Activated T-helper 1 cell treated with anti-CD3 and anti-CD28 coated beads, Interleukin-12 subunit alpha, Interleukin-12 subunit beta, Interleukin-2, Interleukin-4 antibody, amounts not matched to agents 30 ng/mL and 10 ng/mL and 1 ng/mL, durations not matched to agents 14 hours and 24 hours and 36 hours (primary cell): ENCODE results near the gene SGCB. TPM values are rescaled to one million over a fixed set of nuclear protein-coding genes. Genes with fewer than 3 reads are reported as not detected.

Experiments
- DNase-seq: peaks from one replicate; pipeline ENCODE4 v3.0.0; 2021; ENCODE audit warnings: low spot score
- H3K27ac Mint-ChIP-seq: one replicate; pipeline ENCODE4 v1.8.0; 2021; ENCODE audit warnings: mild to moderate bottlenecking, mixed read lengths
- H3K27me3 Mint-ChIP-seq: one replicate; pipeline ENCODE4 v1.8.0; 2022; ENCODE audit warnings: mild to moderate bottlenecking, moderate library complexity, mixed read lengths; ENCODE audit not compliant: insufficient read depth
- H3K36me3 Mint-ChIP-seq: one replicate; pipeline ENCODE4 v1.8.0; 2021; ENCODE audit warnings: low read depth, mixed read lengths
- H3K4me1 Mint-ChIP-seq: one replicate; pipeline ENCODE4 v1.8.0; 2021; ENCODE audit warnings: low read depth, mixed read lengths
- H3K4me3 Mint-ChIP-seq: one replicate; pipeline ENCODE4 v1.8.0; 2021; ENCODE audit warnings: mild to moderate bottlenecking, moderate library complexity, mixed read lengths
- H3K9me3 Mint-ChIP-seq: one replicate; pipeline ENCODE4 v1.8.0; 2021; ENCODE audit warnings: mixed read lengths
- intact Hi-C: fragments of 100-400 bp; cut with micrococcal nuclease; formaldehyde crosslinking; loops from one replicate; pipeline ENCODE4 v1.15.1; 2024
- total RNA-seq: library from RNA; stranded (reverse); gene quantifications from 2 replicates; pipeline ENCODE4 v1.2.3, GENCODE V29; 2022

The SGCB gene
- total RNA-seq, 1 donor from 2014 or later, result 13.9 TPM

DNA sequence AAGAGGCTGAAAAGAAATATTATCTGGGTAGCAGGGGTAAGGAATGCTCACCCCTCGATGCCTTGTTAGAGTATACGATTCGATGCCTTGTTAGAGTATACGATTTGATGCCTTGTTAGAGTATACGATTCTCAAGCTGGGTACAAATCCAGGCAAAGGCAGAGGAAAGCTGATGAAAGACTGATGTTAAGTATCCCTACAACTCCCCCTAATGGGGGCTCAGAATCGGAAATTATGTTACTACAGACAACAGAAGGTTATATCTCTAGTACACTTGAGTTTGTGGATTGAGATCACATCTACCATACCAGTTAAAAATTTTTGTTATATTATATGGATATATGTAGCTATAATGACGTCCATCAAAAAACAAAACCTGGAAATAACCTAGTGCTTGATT is 22.7 kb downstream of the SGCB start:
- no peaks in the 10 kb centered on the region for H3K36me3 Mint-ChIP-seq
- DNase-seq, result no peak
- H3K27me3 Mint-ChIP-seq, result no peaks in the 10 kb centered on the region
- no peaks in the 10 kb centered on the region for H3K4me1 Mint-ChIP-seq
- no peaks in the 10 kb centered on the region for H3K9me3 Mint-ChIP-seq
- no peak overlapping the region for H3K4me3 Mint-ChIP-seq
- intact Hi-C loops, result no loop called here
- H3K27ac Mint-ChIP-seq, result no peak overlapping the region

DNA sequence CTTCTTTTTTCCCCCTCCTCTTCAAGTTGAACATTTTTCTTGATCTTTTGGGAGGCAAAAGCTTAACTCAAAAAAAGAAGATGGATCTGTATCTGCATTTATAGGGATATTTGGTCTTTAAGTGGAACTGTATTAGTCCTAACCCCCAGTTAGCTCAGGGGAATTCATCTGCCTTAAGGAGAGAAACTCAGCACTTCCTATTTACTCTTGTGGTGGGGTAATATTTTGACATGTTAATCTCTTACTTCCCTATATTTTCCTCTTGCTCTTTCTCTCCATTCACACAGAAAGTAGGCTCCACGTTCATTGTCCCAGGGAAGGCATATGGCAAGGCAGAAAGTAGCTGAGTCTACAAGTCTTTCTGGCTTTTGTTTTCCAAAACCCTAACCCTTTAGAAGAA is 23.2 kb downstream of the SGCB start:
- H3K4me3 Mint-ChIP-seq, result no peak overlapping the region
- intact Hi-C loops, result no loop called here
- no peaks in the 10 kb centered on the region for H3K27me3 Mint-ChIP-seq
- H3K9me3 Mint-ChIP-seq, result no peaks in the 10 kb centered on the region
- H3K27ac Mint-ChIP-seq, result no peak overlapping the region
- H3K36me3 Mint-ChIP-seq, result no peaks in the 10 kb centered on the region
- no peak for DNase-seq
- H3K4me1 Mint-ChIP-seq, result no peaks in the 10 kb centered on the region

DNA sequence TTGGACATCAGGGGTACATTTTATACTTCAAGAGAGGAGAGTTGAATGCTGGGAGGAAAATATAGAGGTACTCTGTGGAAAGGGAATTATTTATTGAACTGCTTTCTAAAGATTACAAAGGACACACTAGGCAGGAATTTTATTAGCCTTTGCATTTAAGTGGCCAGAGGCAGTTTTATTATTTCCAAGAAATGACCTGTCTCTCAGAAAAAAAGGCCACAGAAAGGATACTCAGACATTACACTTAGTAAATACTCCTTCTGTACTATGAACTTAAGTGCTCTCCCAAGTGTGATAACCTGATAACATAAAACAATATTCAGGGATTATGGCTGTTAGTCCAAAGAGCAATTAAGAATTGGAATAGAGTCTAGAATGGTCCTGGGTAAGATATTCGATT is 25.4 kb downstream of the SGCB start:
- Mint-ChIP-seq H3K27ac (no peak overlapping the region), H3K4me3 (no peak overlapping the region), H3K36me3 (no peaks in the 10 kb centered on the region), H3K27me3 (no peaks in the 10 kb centered on the region), H3K4me1 (no peaks in the 10 kb centered on the region), H3K9me3 (no peaks in the 10 kb centered on the region)
- DNase-seq, result no peak
- intact Hi-C loops, result no loop called here

- Mint-ChIP-seq H3K27me3 (no peaks in the 10 kb centered on the region), H3K27ac (no peak overlapping the region), H3K4me1 (no peaks in the 10 kb centered on the region), H3K4me3 (no peak overlapping the region), H3K36me3 (no peaks in the 10 kb centered on the region), H3K9me3 (no peaks in the 10 kb centered on the region)
- DNase-seq, result no peak
- intact Hi-C loops, result no loop called here
Measured at GRCh38 chr4:52010986-52011385, 27.1 kb downstream of the SGCB start.

GRCh38 chr4:52006887-52007286 is 31.2 kb downstream of the SGCB start:
- H3K9me3 Mint-ChIP-seq, result no peaks in the 10 kb centered on the region
- intact Hi-C loops, result no loop called here
- no peak overlapping the region for H3K4me3 Mint-ChIP-seq
- no peaks in the 10 kb centered on the region for H3K36me3 Mint-ChIP-seq
- no peaks in the 10 kb centered on the region for H3K4me1 Mint-ChIP-seq
- no peak for DNase-seq
- H3K27me3 Mint-ChIP-seq, result no peaks in the 10 kb centered on the region
- H3K27ac Mint-ChIP-seq, result no peak overlapping the region

DNA sequence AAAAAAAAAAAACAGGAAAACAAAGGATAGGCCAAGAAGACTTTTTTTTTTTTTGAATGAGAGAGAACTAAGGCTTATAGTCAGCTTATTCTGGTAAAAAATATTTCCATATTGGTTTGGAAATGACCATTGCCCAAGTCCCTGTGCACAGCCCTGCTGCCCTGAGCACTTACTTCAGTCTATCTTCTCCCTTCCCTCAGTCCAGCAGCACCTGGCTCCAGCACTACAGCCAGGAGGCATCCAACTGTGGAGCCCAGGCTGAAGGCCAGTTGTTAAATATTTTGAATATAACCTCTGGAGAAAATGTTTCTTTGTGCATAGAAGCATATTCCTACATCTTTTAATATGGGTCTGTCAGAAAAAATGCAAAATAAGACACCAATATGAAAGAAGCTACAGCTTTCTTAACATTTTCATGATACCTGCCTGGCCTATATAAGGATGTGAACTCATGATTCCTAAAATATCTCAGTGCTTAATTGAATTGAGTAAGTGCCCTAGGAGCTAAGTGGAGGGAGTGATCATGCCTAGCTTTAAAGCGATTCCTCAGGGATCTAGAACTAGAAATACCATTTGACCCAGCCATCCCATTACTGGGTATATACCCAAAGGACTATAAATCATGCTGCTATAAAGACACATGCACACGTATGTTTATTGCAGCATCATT is 32.4 kb downstream of the SGCB start:
- no peak overlapping the region for H3K4me3 Mint-ChIP-seq
- H3K36me3 Mint-ChIP-seq, result no peaks in the 10 kb centered on the region
- H3K4me1 Mint-ChIP-seq, result no peaks in the 10 kb centered on the region
- H3K27ac Mint-ChIP-seq, result no peak overlapping the region
- no peak for DNase-seq
- intact Hi-C loops, result no loop called here
- no peaks in the 10 kb centered on the region for H3K27me3 Mint-ChIP-seq
- H3K9me3 Mint-ChIP-seq, result no peaks in the 10 kb centered on the region

- no peaks in the 10 kb centered on the region for H3K9me3 Mint-ChIP-seq
- no peak for DNase-seq
- no peaks in the 10 kb centered on the region for H3K4me1 Mint-ChIP-seq
- intact Hi-C loops, result no loop called here
- no peaks in the 10 kb centered on the region for H3K36me3 Mint-ChIP-seq
- H3K27me3 Mint-ChIP-seq, result no peaks in the 10 kb centered on the region
- no peak overlapping the region for H3K4me3 Mint-ChIP-seq
- no peak overlapping the region for H3K27ac Mint-ChIP-seq
Measured at GRCh38 chr4:52004414-52004813, 33.7 kb downstream of the SGCB start.

- H3K9me3 Mint-ChIP-seq, result no peaks in the 10 kb centered on the region
- H3K27me3 Mint-ChIP-seq, result no peaks in the 10 kb centered on the region
- H3K4me3 Mint-ChIP-seq, result no peak overlapping the region
- H3K27ac Mint-ChIP-seq, result no peak overlapping the region
- intact Hi-C loops, result no loop called here
- H3K36me3 Mint-ChIP-seq, result no peaks in the 10 kb centered on the region
- DNase-seq, result no peak
- H3K4me1 Mint-ChIP-seq, result no peaks in the 10 kb centered on the region
Measured at GRCh38 chr4:52001616-52002015, 36.5 kb downstream of the SGCB start.

GRCh38 chr4:51999250-51999649 is 38.8 kb downstream of the SGCB start:
- H3K9me3 Mint-ChIP-seq, result no peaks in the 10 kb centered on the region
- no peaks in the 10 kb centered on the region for H3K4me1 Mint-ChIP-seq
- intact Hi-C loops, result no loop called here
- no peak for DNase-seq
- no peak overlapping the region for H3K27ac Mint-ChIP-seq
- no peak overlapping the region for H3K4me3 Mint-ChIP-seq
- H3K27me3 Mint-ChIP-seq, result no peaks in the 10 kb centered on the region
- H3K36me3 Mint-ChIP-seq, result no peaks in the 10 kb centered on the region

DNA sequence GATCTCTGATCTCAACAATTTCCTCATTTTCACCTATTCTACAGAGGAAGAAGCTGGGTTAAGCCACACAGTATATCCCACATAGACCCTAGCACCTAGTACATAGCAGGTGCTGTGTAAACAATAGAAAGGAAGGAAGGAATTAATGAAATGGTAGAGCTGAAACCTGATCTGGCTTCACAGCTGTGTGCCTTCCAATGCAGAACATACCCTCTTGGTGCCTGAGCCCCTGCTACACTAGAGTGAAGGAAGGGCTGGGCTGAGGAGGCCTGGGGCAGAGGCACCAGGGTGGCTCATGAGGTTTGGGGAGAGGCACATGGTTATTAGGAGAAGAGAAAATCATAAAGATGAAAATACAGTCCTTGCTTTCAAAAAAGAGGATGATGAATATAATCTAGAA is 39.3 kb downstream of the SGCB start:
- H3K36me3 Mint-ChIP-seq, result no peaks in the 10 kb centered on the region
- no peaks in the 10 kb centered on the region for H3K9me3 Mint-ChIP-seq
- H3K4me1 Mint-ChIP-seq, result no peaks in the 10 kb centered on the region
- no peak overlapping the region for H3K27ac Mint-ChIP-seq
- H3K4me3 Mint-ChIP-seq, result no peak overlapping the region
- intact Hi-C loops, result no loop called here
- DNase-seq, result no peak
- H3K27me3 Mint-ChIP-seq, result no peaks in the 10 kb centered on the region

DNA sequence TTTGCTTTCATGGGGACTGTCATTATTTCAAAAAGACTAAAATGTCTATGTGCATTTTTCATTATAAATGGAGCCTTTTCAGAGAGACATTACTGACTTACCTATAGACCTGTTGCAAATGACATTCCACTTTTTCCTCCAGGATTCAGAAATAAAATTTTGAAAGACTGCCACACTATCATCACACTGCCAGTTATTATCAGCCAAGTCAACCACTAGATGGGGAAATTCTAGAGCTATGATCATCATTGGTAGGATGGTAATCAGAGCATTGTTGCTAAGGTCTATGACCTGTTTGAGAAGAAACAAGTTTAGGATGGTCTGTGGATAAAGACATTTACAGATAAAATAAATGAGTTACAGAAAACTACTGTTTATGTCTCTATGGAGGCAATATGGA is 40.5 kb downstream of the SGCB start:
- DNase-seq, result no peak
- Mint-ChIP-seq H3K27ac (no peak overlapping the region), H3K4me1 (no peaks in the 10 kb centered on the region), H3K36me3 (no peaks in the 10 kb centered on the region), H3K9me3 (no peaks in the 10 kb centered on the region), H3K4me3 (no peak overlapping the region), H3K27me3 (no peaks in the 10 kb centered on the region)
- intact Hi-C loops, result no loop called here

DNA sequence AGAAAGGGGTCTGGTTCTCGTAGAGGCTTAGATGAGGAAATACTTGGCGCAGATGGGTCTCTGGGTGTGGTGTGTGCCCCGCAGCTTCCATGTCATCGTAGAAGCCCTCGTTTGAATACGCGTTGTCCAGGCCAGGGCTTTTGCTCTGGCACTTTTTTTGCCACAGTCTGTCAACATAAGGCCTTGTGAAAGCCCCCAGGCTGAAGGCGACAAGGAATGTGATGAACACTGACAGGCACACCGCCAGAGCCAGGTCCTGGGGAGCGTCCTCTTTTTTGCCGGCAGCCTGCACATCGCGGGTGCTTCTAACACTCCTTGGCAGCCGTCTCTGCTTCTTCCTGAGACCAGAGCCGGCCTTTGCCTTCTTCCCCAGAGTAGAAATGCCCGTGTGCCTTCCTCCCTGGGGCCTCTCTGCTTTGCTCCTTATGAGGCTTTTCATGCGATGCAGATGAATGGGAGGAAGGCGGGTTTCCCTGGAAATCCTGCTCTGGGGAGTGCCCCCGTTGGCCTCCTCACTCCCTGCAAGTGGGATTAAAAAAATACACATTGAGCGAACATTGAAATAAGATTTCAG is 42.4 kb downstream of the SGCB start:
- Mint-ChIP-seq H3K9me3 (peaks cover 9% of the 10 kb centered on the region), H3K36me3 (no peaks in the 10 kb centered on the region), H3K27me3 (no peaks in the 10 kb centered on the region), H3K4me3 (no peak overlapping the region), H3K27ac (no peak overlapping the region), H3K4me1 (no peaks in the 10 kb centered on the region)
- intact Hi-C loops, result no loop called here
- no peak for DNase-seq
